NCI-H187 treated with DMSO at 0.1 percent for 48 hours (cell line): ENCODE data around the gene FLRT2.

Source experiments
- DNase-seq: peaks from one replicate; lab custom pipeline; 2025; lab: John Stamatoyannopoulos, UW

The FLRT2 gene

DNA sequence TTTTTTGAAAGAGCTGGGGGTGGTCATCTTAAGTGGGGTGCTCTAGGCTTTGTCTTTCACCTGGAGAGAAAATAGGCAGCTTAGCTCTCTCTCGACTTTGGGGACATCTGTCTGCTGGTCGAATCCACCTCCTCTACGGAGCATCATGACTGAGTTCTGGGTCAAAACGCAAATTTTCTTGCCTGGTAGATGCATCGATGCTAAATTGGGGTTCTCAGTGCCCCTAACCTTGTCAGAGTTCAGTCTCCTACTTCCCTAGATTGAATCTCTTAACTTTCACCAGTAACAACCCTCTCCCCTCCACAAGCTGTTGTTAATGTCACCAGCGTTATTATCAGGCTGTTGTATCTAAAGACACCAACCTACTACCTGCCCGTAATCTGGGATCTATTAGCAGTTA is 682 bp downstream of the FLRT2 start:
- DNase-seq: no peak

DNA sequence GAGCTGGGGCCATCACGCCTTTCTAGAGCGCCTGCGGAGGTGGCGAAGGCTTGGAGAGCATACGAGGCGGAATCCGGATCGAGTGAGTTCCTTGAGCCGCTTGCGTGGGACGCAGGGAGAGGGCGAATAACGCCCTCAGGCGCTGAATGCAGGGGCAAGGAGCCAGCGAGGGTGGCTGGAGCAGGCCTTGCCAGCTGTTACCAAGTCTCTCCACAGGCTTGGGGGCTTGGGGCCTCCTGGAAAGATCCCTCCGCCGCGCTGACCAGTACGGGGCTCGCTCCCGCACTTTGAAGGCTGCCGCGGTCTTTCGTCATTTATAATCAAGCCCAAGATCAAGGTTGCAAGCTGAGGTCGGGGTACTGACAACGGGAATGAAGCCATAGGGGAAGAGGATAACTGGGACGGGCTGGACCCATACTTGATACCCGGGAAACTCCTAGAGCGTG is 1.2 kb downstream of the FLRT2 start:
- DNase-seq: no peak

DNA sequence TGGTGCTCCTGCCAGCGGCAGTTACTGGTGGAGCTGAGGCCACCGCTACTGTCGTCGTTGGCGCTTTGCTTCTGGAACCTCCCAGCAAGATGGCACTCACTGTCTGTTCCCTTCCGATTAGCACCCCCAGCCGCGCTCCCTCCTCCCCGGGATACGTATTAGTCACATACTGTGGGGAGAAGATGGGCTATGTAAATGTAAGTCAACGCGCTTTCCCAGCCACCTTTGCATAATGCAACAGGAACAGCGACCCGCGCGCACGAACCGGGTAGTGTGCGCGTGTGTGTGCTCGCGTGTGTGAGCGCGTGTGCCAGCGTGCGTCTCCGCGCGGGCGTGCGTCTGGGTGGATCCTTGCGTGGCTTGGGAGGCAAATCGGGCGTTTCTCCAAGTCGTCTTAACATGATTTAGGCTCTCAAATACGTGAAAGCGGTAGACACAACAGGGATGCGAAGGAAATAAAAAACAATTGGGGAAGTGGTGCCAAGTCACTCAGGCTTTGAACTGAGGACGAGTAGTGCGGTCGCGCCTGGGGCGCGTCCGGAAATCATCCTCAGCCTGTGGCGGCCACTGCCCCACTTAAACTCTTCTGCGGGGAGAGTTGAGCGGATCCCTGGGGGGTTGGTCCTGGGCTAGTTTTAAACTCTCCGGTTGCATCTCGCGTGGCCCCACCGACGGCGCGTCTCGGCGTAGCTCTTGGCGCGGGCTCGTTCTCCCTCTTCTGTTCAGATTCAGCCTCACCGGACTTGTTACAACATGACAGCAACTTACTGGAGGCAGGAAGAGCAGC is 1.8 kb downstream of the FLRT2 start:
- peak; percentile 33 for DNase-seq

DNA sequence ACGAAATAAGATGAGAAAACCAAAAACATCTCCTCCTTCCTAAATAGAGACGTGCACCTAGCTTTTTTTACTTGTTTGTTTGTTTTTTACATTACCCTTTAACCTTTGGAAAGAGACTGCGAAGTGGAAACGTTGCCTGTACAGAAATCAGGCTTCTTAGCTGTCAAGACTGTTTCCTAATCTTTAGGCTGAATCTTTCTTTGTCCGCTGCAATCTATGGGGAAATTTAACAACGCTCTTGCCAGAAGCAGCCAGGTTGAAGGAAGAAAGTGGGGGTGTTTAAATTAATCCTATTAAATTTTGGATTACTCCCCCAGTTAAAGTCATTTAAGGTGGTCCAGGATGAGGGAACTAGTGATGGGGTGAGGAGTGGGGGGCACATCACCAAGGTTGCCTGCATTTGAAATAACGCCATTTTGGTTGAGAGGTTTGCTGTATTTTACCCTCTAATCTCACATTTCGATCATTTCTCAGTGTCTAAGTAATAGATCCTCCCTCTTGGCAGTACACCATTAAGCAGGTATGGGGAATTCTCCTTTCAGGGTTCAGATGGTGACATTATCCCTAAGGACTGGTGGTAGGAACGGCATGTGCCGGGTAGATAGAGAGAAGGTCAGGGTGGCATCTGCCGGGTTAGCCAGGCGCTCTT is 2.6 kb downstream of the FLRT2 start:
- no peak for DNase-seq

DNA sequence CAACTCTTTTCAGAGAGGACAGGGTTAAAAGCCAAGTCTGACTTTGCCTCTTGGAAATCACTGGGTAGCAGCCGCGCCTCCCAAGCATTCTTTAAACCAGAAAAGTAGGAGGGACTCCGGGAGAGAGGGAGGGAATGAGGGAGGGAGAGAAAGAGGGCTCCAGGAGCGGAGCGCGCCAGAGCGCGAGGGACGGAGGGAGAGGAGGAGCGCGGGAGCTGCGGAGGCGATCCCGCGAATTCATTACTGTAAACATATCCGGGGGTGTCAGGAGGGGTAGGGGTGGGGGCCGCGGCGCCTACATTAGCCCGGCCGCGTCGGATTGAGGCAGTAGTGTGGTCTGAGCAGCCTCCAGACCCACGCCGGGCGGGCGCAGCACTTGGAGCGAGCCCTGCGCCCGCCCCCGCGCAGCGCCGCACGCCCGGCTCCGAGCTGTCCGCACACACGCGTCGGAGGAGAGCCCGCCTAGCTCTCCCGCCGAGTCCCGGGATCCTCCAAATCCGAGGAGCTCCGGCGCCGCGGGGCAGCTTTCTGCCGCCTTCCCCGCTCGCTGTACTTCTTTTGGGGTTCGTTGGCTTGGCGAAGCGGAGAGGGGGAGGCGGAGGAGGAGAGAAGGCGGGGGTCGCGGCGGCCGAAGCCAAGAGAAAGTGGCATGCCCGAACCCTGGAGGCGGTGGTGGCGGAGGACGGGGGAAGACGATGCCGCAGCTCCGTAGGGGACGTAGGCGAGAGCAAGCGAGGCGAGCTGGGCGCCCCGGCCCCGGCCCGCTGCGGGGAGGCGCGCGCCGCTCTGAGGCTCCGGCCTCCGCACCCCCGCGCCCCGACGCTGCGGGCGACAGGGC is 3.3 kb downstream of the FLRT2 start:
- peak; percentile 63 for DNase-seq

DNA sequence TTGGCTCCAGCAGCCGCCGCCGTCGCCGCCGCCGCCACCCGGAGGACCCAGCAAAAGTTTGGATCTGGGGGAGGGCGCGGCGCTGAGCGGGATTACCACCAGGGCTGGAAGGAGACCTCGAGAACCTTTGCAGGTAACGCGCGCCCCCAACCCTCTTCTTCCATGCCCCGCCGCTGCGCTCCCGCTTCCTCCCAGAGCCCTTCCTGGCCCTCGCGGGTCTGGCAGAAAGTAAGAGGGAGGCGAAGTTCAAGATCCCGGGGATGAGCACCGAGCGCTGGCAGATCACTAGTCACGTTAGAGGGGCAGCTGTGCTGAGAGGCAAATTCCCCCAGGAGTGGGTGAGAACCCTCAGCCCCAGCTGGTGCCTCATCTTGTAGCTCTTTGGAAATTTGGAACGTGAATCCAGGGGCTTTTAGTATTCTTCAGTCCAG is 3.9 kb downstream of the FLRT2 start:
- DNase-seq: no peak

DNA sequence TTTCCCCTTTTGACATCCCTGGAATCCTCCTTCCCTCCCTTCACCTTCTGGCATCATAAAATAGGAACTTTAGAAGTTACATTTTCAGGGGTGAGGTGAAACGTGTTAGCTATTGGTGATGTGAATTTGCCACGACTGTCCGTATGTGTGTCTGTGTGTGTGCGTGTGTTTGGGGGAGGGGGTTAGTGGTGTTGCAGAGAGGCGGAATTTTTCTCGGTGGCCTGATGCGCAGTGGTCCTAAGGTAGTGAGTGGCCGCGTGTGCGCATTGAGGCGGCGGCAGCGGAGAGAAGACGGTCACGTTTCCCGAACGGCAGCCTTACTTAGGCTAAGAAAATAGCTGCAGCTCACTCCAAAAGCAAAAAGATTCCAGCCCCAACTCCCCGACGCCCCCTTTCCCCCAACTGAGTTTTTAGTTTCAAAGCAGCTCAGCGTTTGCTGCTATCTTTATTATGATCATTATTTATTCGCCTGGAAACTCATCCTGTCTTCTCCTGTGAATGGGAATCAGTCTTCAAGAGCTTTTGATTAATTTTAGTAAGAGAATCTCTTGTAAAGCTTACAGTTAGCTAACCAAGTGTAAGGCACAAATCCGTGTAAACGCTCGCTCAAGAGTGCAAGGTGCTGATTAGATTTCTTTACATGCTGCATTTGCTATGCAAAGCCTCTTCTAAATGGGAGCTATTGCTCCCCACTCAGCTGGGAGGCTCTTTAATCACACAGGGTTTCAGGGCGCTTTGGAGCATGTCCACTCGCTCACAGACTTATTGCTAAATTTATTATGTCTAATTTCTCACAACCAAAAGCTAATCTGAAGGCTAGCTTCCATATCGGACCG is 4.7 kb downstream of the FLRT2 start:
- DNase-seq: no peak

DNA sequence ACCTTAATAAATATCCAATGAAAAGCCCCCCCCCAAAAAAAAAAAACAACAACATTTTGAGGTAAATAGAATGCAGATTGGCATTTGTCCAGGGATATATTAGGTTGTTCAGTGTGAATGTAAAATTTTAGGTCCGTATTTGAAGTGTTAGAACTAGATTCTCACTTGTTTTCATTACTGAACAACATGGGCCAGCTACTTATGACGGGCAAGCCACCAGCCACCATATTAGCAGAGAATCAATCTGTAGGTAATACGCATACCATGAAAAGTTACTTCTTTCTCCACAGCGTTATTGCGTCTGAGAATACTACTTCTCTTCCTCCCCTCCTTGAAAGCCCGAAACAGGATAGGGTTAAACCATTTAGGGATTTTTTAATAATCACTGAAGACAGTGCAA is 5.4 kb downstream of the FLRT2 start:
- no peak for DNase-seq

DNA sequence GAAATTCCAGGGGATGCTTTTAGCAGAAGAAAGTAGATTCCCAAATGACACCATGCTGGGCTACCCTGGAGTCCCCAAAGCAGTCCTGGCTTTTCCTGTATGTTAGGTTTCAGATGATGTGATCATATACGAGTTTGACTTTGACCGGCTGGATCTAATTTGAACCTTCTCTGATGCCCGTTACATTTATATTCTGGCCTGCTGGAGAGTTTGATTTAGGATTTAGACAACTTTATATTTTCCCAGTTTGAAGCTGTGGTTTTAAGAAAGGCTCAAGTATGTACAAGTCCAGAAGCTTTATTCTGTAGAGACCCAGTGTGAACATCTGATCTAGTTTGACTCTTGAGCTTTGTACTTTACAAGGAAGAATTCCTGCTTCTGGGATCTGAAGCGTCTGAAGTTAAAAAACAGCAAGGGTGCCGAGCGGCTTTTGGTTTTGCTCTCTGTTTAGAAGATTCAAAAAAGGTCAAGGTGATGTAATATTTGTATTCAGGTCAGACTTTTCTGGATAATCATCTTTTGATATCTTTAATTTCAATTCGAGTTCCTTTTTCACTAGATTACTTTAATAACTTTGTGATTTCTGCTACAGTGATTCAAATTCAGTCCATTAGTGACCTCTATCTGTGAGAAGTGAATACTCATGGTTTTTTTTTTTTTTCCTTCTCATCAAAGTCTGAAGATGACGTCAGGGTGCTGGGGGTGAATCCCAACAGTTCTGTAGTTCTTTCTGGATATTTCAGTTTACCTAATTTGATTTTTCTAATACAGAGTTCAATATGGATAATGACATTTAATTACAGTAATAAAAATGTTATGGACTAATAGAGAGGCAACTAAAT is 6.3 kb downstream of the FLRT2 start:
- no peak for DNase-seq

DNA sequence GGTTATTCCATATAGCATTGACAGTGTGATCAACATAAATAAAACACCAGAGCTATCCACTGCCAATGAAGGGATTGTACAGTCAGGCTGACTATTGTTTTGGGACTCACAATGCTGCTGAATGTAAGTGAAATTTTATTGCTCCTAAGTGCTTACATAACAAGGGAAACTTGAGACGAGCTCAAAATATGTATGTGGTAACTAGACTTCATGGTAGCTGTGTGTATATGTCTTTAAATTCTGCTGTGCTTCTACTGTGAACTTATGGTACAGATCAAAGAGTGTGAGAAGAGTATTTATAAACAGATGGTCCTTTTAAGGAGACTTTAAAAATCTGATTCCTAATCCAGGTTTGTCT is 6.9 kb downstream of the FLRT2 start:
- DNase-seq: peak; percentile 76

DNA sequence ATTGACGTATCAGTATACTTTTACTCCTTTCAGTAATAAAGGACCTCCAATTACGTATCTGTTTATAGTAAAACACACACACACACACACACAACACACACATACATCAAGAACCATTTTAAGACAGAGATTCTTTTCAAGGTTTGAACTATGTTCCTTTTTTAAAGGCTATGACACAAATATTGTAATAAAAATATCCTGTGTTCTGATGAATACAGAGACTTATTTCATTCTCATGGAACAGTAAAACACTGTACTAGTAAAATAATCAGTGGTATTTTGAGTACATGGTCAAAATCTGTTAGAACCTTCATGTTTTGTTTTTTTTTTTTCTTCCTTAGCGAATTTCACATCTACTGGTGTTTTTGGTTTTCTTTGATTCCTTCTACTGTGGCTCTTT is 7.6 kb downstream of the FLRT2 start:
- no peak for DNase-seq

DNA sequence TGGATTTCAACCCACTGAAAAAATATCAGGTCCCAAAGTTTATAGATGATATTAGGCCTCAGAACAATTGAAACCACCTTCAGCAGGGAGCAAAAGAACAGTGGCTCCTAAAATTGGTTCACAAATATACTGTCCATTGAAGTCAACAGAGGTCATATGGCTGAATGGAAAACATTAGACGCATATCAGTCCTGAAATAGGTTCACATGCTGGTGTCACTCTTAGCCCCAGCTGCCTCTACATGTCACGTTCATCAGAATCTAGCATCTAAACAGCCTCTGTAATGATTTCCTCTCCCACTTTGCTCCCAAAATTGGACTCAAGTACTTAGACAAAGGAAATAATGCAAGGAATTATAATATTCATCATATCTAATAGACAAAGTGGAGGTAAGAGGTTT is 8.7 kb downstream of the FLRT2 start:
- no peak for DNase-seq

DNA sequence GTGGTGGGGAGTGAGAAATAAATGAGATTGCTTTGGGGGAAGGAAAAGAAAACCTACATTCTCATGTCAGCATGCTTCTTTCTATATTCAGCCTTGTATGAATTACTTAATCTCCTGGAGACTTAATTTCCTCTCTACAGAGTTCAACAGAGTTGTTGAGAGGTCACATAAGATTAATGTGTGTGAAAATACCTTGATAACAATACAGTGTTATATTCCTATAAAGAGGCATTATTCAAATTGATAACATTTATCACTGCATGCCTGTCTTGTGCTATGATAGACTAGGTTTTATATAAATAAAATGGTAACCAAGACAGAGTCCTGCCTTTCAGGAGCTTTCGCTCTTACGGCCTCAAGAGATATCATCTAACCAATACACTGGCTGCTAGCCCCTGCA is 9.6 kb downstream of the FLRT2 start:
- no peak for DNase-seq

DNA sequence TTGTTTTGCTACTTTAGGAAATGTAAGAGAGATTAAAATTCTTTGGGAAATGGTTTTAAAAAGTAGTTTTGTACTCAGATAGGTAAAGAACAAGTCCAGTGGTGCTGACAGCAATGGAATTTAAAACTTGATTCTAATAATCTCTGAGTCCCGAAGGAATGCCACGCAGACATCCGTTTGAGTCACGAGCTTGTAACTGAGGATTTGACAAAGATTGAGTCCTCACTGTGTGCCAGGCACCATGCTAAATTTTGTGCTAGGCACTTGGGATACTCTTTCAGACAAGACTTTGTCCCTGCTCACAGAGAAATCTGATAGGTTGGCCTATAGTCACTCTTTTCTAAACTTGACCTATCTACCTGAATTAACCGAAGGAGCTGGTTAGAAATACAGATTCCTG is 12.7 kb downstream of the FLRT2 start:
- no peak for DNase-seq

DNA sequence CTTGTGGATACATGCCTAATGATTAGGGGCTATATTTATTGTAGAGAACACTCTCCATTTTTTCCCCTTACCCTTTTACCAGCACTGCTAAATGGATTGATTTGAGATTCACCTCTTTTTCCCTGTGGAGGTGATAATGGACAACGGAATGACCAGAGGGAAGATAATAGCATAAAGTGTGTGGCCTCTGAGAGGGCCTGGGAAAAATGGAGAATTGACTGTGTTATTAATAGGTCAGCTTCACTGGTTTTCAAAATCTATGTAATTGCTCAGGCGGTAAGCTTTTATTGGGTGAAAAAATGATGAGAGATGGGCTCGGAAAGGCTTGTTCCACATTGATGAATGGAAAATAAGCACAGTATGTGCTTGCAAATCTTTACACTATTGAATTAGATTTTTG is 15.8 kb downstream of the FLRT2 start:
- DNase-seq: no peak

DNA sequence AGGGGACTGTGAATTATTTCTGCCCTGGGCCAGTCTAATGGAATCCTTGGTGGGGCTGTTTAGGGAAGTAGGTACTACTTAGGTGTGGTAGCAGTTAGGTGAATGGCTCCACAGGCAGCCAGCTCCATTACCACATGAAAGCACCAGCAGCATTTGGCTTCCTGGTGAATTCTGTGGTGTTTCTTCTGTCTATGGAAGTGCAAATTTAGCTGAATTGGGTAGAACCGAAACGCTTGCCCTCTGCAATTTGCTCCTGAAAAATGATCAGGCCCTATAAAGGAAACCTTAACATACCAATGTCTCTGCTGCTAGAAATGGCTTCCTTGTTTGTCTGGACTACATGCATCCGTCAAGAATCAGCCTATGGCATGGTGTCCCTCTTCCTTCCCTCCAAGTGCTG is 16.4 kb downstream of the FLRT2 start:
- no peak for DNase-seq

DNA sequence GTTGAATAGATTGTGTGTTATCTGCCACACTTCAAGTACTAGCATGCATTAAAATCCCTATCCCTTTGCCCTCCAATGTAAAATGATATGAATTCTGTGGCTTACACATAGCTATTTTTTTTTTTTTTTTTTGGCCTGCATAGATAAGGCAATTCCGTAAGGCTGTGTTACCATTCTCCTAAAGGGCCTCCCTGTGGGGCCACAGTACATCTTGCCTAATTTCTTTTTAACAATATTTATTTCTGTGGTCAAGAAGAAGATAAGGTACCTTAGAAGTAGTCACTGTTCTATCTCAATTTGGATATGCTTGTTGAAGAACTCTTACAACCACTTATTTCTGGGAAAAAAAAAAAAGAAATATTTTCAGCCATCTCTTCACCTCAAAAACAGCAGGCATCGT is 19.8 kb downstream of the FLRT2 start:
- no peak for DNase-seq

DNA sequence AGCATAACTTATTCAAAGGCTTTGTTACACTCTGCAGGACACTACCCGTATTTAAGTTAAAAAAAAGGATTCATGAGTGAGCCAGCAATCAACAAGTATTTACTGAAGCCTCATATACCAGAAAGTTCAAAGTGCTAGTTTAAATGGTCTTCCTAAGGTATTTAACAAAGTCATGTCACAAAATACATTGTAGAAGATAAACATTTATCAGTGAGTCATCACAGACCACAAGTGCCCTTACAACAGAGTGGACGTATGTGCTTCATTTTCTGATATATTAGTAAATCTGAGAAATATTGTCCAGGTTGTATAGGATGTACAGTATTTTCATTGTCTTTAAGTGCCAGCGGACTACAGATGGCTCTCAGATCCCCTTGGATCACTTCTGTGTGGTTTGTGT is 24.2 kb downstream of the FLRT2 start:
- no peak for DNase-seq

DNA sequence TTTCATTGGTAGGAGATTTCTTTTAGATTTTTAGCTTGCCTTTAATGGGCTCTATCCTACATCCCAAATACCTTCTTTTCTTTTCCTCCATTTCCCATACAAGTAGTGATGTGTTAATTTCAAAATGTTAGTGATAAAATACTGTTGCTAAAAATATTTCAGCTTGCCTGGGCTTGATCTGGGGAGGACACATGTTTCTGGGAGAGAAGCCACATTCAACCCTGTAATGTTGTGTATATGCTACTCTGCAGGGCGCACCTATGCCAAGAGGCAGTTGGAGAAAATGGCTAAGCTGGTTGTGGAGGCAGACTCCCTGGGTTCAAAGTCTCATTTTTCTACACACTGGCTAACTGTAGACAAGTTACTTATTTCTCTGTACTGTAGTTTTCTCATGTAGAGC is 26.3 kb downstream of the FLRT2 start:
- no peak for DNase-seq

DNA sequence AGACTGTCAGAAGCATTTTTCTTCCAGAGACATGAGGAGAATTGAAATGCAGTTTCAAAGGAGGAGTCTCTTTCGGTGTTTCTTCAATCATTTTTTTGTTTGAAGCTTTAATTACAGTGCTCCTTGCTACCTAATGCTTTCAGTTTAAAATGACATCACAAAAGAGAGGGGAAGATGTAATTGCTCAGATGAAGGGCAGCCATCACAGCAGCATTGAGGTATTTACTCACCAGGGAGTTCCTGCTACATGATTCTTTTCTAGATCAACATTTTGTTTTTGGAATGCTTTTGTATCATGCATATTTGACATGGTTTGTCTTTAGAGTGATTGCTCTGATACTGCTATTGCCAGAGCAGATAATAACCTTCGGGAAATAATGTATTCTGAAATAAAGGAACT is 28.6 kb downstream of the FLRT2 start:
- no peak for DNase-seq

DNA sequence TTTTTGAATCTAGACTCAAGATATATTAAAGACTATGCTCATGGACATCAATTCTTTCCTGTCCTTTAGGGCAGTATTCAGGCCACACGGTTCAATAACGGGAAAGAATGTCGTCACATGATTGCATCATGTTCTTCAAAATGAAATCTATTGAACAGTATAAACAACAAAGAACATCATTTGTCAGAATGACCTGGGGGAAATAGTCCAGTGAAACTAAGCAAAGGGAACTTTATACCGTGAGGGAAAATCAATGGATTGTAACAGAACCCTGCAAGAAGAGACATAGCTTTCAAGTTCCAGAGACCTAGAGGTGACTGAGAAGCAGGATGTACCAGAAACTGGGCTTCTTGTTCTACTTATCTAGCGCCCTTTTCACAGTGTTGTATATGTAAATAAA is 32.7 kb downstream of the FLRT2 start:
- no peak for DNase-seq
